ENCODE results near the gene SOX15.

The SOX15 gene

DNA sequence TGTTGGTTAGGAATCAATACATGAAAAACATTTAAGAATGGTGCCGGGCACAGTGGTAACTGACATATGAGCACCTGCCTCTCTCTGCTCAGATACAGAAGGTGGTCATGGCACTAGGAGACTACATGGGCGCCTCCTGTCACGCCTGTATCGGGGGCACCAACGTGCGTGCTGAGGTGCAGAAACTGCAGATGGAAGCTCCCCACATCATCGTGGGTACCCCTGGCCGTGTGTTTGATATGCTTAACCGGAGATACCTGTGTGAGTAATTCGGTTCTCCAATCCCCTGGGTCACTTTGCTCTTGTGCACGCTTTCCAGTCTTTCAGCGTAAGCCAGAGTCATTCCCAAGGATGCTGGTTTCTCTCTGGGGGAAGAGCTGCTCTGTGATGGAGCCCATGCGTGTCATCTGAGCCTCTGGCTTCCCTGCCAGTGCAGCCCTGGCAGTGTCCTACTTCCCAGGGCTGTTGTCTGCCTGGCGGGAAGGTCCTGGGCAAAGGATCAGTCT is 13.4 kb downstream of the SOX15 start:
- TF ChIP-seq ZFX (IDR thresholded peaks at IDR 0.05; ENCODE audit: borderline replicate concordance) = no peak
- TF ChIP-seq, protein P1, sequence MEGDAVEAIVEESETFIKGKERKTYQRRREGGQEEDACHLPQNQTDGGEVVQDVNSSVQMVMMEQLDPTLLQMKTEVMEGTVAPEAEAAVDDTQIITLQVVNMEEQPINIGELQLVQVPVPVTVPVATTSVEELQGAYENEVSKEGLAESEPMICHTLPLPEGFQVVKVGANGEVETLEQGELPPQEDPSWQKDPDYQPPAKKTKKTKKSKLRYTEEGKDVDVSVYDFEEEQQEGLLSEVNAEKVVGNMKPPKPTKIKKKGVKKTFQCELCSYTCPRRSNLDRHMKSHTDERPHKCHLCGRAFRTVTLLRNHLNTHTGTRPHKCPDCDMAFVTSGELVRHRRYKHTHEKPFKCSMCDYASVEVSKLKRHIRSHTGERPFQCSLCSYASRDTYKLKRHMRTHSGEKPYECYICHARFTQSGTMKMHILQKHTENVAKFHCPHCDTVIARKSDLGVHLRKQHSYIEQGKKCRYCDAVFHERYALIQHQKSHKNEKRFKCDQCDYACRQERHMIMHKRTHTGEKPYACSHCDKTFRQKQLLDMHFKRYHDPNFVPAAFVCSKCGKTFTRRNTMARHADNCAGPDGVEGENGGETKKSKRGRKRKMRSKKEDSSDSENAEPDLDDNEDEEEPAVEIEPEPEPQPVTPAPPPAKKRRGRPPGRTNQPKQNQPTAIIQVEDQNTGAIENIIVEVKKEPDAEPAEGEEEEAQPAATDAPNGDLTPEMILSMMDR (IDR thresholded peaks at IDR 0.05) = no peak
- H3K27ac ChIP-seq = peak overlapping the region; percentile 99

DNA sequence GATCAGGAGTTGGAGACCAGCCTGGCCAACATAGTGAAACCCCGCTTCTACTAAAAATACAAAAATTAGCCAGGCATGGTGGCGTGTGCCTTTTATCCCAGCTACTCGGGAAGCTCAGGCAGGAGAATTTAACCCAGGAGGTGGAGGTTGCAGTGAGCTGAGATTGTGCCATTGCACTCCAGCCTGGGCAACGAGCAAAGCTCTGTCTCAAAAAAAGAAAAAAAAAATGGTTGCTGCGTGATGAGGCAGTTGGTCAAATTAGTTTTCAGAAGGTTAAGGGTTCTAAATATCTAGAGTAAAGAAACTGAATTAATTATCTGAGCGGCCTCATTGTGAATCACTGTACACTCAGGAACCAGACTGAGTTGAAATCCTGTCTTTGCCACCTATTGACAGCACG is 13.9 kb downstream of the SOX15 start:
- H3K27ac ChIP-seq = peak overlapping the region; percentile 99
- TF ChIP-seq ZFX (IDR thresholded peaks at IDR 0.05; ENCODE audit: borderline replicate concordance) = no peak
- TF ChIP-seq, protein P1 (IDR thresholded peaks at IDR 0.05) = no peak

DNA sequence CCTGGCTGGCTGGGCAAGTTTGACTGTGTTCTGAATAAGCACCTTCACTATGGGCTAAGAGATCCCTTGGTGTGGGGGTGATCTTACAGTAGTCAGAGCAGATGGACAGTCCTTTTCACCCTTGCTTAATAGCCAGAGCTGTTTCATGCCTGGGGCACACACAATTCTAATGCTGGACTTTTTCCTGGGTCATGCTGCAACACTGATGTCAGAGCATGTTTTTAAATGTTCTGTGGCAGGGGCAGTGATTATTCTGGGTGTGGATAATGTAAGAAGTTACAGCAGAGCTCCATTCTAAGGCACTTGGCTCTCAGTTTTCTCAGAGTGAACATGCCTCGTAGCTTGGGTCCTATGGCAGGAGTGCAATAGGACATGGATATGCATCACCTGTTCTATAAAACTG is 14.4 kb downstream of the SOX15 start:
- H3K27ac ChIP-seq = peak overlapping the region; percentile 99
- TF ChIP-seq, protein P1 (IDR thresholded peaks at IDR 0.05) = no peak
- TF ChIP-seq ZFX (IDR thresholded peaks at IDR 0.05; ENCODE audit: borderline replicate concordance) = no peak

DNA sequence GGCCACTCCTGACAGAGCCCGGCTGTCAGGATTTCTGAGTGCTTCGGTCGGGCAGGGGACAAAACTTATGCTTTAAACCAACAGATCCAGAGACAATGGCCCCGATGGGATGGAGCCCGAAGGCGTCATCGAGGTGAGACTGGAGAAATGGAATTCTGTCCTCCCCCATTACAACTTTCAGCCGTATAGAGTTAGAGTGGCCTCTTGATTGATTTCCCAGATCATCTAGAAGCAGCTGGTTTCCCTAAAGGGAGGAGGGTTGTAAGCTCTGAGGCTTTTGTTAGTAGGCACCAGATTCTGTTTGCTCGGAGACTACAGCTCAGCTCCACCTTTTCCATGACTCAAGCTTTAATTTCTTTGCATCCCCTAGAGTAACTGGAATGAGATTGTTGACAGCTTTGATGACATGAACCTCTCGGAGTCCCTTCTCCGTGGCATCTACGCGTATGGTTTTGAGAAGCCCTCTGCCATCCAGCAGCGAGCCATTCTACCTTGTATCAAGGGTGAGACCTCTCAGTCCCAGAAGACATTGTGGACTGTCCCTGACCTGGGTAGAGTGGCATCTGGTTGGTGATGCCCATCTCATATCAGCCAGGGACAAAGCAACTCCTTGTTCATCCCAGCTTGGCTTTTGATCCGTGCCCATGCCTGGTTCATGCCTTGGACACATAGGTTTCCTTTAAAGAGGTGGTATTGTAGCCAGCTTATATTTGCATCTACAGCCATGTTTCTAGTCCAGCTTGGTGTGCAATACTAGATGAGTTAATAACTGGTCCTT is 15.5 kb downstream of the SOX15 start:
- TF ChIP-seq, protein P1 (IDR thresholded peaks at IDR 0.05) = no peak
- TF ChIP-seq ZFX (IDR thresholded peaks at IDR 0.05; ENCODE audit: borderline replicate concordance) = no peak
- H3K27ac ChIP-seq = peak overlapping the region; percentile 99

DNA sequence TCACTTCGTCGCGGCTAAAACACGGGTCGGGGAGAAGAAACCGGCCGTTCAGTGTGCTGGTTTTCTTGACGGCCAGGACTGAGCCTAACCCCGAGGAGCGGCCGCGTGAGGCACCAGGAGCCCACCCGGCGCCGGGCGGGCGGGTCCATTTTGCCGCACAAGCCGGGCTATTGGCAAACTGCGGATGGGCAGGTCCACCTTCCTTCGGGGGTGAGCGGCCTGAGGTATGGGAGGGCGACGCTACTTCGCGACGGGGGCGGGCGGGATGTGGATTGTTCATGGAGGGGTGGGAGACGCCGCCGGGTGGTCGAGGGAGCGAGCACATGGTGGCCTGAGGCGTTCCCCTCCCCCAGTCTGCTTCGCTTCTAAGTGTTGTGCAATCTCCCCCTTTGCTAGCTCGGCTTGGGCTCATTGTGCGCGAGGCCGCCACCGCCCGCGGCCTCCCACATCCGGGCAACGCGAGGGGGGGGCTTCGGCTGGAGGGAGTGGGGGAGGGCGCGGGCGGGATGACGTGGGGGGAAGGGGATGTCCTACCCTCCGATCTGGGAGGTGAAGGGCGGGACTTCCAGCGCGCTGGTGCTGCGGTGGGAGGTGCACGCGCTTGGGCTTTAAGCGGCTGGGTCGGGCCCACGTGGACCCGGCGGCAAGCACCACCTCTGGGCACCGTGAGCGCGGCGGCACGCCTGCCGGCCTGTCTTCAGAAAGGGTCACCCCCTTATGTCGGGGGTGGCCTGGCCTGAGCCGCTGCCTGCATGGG is 16.4 kb downstream of the SOX15 start:
- H3K27ac ChIP-seq = peak overlapping the region; percentile 99
- TF ChIP-seq ZFX (IDR thresholded peaks at IDR 0.05; ENCODE audit: borderline replicate concordance) = no peak
- TF ChIP-seq, protein P1 (IDR thresholded peaks at IDR 0.05) = no peak

DNA sequence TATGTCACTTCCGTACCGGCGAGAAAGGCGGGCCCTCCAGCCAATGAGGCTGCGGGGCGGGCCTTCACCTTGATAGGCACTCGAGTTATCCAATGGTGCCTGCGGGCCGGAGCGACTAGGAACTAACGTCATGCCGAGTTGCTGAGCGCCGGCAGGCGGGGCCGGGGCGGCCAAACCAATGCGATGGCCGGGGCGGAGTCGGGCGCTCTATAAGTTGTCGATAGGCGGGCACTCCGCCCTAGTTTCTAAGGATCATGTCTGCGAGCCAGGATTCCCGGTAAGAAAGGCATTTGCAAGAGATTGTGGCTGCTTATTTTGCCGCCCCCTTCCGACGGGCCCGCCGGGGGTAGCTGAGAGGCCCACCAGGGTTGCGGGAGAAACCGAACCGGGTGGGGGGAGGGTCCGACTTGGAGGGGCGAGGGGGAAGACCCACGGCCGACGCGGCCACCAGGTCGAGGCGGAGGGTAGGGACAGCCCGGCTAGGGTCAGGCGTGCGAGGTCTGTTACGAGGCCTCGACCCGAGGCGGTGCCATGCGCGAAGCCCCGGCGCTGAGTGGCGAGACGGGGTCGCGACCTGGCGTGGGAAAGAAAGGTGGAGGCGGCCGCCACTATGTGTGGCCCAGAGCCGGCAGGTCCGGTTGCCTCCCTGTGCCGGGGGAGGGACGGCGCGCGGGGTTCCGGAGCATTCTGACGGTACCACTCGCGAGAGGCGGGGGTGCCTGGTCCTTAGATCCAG is 17.1 kb downstream of the SOX15 start:
- peak overlapping the region; percentile 99 for H3K27ac ChIP-seq
- TF ChIP-seq, protein P1 (IDR thresholded peaks at IDR 0.05) = no peak
- TF ChIP-seq ZFX (IDR thresholded peaks at IDR 0.05; ENCODE audit: borderline replicate concordance) = no peak

Measured in 22Rv1 (cell line).